Testis (tissue), 3 donors: ENCODE data around the gene SLC7A6OS. TPM values are rescaled to one million over a fixed set of nuclear protein-coding genes. Genes with fewer than 3 reads are reported as not detected.

Experiments
- DNase-seq: peaks from one replicate; pipeline ENCODE4 v3.0.0-alpha.2; 2019
- H3K27ac ChIP-seq, 2 donors: fragments of 200-600 bp; sonication (generic); one replicate each; pipeline ENCODE4 v1.5.1; 2019
- H3K27me3 ChIP-seq: fragments of 200-600 bp; sonication (generic); one replicate; pipeline ENCODE4 v1.5.1; 2019
- H3K36me3 ChIP-seq: fragments of 200-600 bp; sonication (generic); one replicate; pipeline ENCODE4 v1.5.1; 2017; ENCODE audit warnings: low read depth; ENCODE audit errors: missing control alignments
- H3K4me1 ChIP-seq: fragments of 200-600 bp; sonication (generic); one replicate; pipeline ENCODE4 v1.5.1; 2019
- H3K4me3 ChIP-seq, 2 donors: fragments of 200-600 bp; sonication (generic); one replicate each; pipeline ENCODE4 v1.5.1; 2017 to 2019
- H3K9me3 ChIP-seq: fragments of 200-600 bp; sonication (generic); one replicate; pipeline ENCODE4 v1.5.1; 2017
- POLR2A ChIP-seq: fragments of 450-650 bp; IDR thresholded peaks from one replicate; pipeline ENCODE4 v1.6.1; 2017; ENCODE audit warnings: antibody characterized with exemption, mild to moderate bottlenecking, moderate library complexity
- WGBS, 2 donors: methylation state at CpG; one replicate each; pipeline ENCODE4 v1.1.5; 2018; 5-methylcytosine and 5-hydroxymethylcytosine counted together
- intact Hi-C: fragments of 100-400 bp; cut with DNase I; formaldehyde crosslinking; loops from one replicate; pipeline ENCODE4 v1.15.1; 2023; ENCODE audit warnings: low total_unique reads
- polyA plus RNA-seq: library from polyadenylated mRNA; stranded (reverse); fragments of 350-450 nt; fragmentation: Illumina TruSeq; extraction: RNeasy Lipid Tissue Mini Kit (QIAGEN cat#74804); gene quantifications from one replicate; pipeline ENCODE4 v1.2.3, GENCODE V29; 2014; ENCODE audit warnings: low read depth, low replicate concordance; ENCODE audit not compliant: insufficient read depth
- total RNA-seq, 2 donors: library from RNA; depleted of rRNA; stranded (reverse); fragments of >200 nt; gene quantifications; one replicate each; pipeline ENCODE4 v1.2.3, GENCODE V29; 2016
- TF ChIP-seq, protein P1 (sequence below), 3 experiments: fragments of 450-650 bp in 2 of 3; fragments of 200-600 bp in 1 of 3; sonication (generic) in 1 of 3; IDR thresholded peaks; one replicate each; pipeline ENCODE4 v1.5.1; 2016 to 2019; ENCODE audit warnings: antibody characterized with exemption in 3 of 3, mild to moderate bottlenecking in 2 of 3, moderate library complexity in 1 of 3

The SLC7A6OS gene
- total and polyA plus RNA-seq, 3 donors from 2014 or later, result 14.7 to 25.8 (median 24.3) TPM

- no peak for DNase-seq
- Histone ChIP-seq H3K27ac (no peak overlapping the region), H3K27me3 (no peaks in the 10 kb centered on the region), H3K36me3 (no peaks in the 10 kb centered on the region), H3K4me3 (no peak overlapping the region), H3K9me3 (no peaks in the 10 kb centered on the region), H3K4me1 (no peaks in the 10 kb centered on the region)
- intact Hi-C loops, result no loop called here
- 89 to 90% methylated on average over 16 of the region's 16 CpGs for WGBS, 2 donors
- no peak for TF ChIP-seq POLR2A
- TF ChIP-seq, protein P1, sequence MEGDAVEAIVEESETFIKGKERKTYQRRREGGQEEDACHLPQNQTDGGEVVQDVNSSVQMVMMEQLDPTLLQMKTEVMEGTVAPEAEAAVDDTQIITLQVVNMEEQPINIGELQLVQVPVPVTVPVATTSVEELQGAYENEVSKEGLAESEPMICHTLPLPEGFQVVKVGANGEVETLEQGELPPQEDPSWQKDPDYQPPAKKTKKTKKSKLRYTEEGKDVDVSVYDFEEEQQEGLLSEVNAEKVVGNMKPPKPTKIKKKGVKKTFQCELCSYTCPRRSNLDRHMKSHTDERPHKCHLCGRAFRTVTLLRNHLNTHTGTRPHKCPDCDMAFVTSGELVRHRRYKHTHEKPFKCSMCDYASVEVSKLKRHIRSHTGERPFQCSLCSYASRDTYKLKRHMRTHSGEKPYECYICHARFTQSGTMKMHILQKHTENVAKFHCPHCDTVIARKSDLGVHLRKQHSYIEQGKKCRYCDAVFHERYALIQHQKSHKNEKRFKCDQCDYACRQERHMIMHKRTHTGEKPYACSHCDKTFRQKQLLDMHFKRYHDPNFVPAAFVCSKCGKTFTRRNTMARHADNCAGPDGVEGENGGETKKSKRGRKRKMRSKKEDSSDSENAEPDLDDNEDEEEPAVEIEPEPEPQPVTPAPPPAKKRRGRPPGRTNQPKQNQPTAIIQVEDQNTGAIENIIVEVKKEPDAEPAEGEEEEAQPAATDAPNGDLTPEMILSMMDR (IDR thresholded peaks at IDR 0.05), result no peak
Observed at GRCh38 chr16:68338326-68339119, 27.8 kb upstream of the SLC7A6OS start.

- TF ChIP-seq, protein P1 (IDR thresholded peaks at IDR 0.05), result no peak
- no peak for TF ChIP-seq POLR2A
- no peak overlapping the region for H3K4me3 ChIP-seq
- no peak overlapping the region for H3K27ac ChIP-seq
- no peak for DNase-seq
- intact Hi-C loops, result no loop called here
- no peaks in the 10 kb centered on the region for H3K27me3 ChIP-seq
- H3K36me3 ChIP-seq, result no peaks in the 10 kb centered on the region
- H3K4me1 ChIP-seq, result no peaks in the 10 kb centered on the region
- no peaks in the 10 kb centered on the region for H3K9me3 ChIP-seq
- WGBS, 2 donors, result 91 to 97% methylated on average over 5 of the region's 5 CpGs
Observed at GRCh38 chr16:68335175-68335574, 24.4 kb upstream of the SLC7A6OS start.

GRCh38 chr16:68332411-68333121 is 21.8 kb upstream of the SLC7A6OS start:
- DNase-seq, result no peak
- no peak overlapping the region for H3K4me3 ChIP-seq
- no peaks in the 10 kb centered on the region for H3K36me3 ChIP-seq
- intact Hi-C loops, result no loop called here
- no peaks in the 10 kb centered on the region for H3K4me1 ChIP-seq
- H3K27me3 ChIP-seq, result no peaks in the 10 kb centered on the region
- no peaks in the 10 kb centered on the region for H3K9me3 ChIP-seq
- TF ChIP-seq, protein P1 (IDR thresholded peaks at IDR 0.05), result no peak
- no peak for TF ChIP-seq POLR2A
- WGBS, 2 donors, result 75 to 77% methylated on average over 7 of the region's 7 CpGs
- H3K27ac ChIP-seq, result no peak overlapping the region

- no peak overlapping the region for H3K4me3 ChIP-seq
- TF ChIP-seq, protein P1 (IDR thresholded peaks at IDR 0.05), result no peak
- TF ChIP-seq POLR2A, result no peak
- no peak overlapping the region for H3K27ac ChIP-seq
- no peaks in the 10 kb centered on the region for H3K27me3 ChIP-seq
- no peaks in the 10 kb centered on the region for H3K4me1 ChIP-seq
- H3K9me3 ChIP-seq, result no peaks in the 10 kb centered on the region
- 48 to 64% methylated on average over 4 of the region's 4 CpGs for WGBS, 2 donors
- intact Hi-C loops, result no loop called here
- no peak for DNase-seq
- no peaks in the 10 kb centered on the region for H3K36me3 ChIP-seq
Observed at GRCh38 chr16:68331879-68332410, 21.2 kb upstream of the SLC7A6OS start.
